Measurements from ENCODE around the gene STON2. TPM values are rescaled to one million over a fixed set of nuclear protein-coding genes. Genes with fewer than 3 reads are reported as not detected.
A peak's percentile ranks its signal among the peaks of the same experiment; 100 is the strongest.

STON2 gene
- total and polyA plus RNA-seq, 2 of the 8 experiments (the other 6 are each of a cell fraction or from before 2014, with no cell fraction given) = 8.9 to 50.0 TPM

- Histone ChIP-seq H3K18ac (ENCODE audit: extremely low read depth, low read length) (no peak overlapping the region), H3K79me2 (ENCODE audit: control insufficient read depth in 1 of 2, insufficient read depth in 2 of 2, low read length in 2 of 2) (peaks cover 0 to 62% of the 10 kb centered on the region in 2 experiments; a peak in 2 of 4 replicates), H4K91ac (replicated peaks; ENCODE audit: insufficient read length, low read length) (no peak overlapping the region), H4K20me1 (replicated peaks in 1 of 2; ENCODE audit: control insufficient read depth in 1 of 2, insufficient read depth in 2 of 2, low read length in 2 of 2) (peaks cover 0 to 2% of the 10 kb centered on the region in 2 experiments), H2AK5ac (ENCODE audit: low read depth, low read length) (no peak overlapping the region), H3K4me2 (ENCODE audit: insufficient read depth in 1 of 2, low read depth in 2 of 2, low read length in 2 of 2) (no peak overlapping the region; a peak in 2 of 4 replicates), H4K8ac (ENCODE audit: extremely low read depth, insufficient read depth, low read length) (no peak overlapping the region), H3K9ac (replicated peaks in 1 of 4; ENCODE audit: extremely low read depth in 1 of 4, low read depth in 3 of 4, low read length in 3 of 4) (no peak overlapping the region), H3K4ac (replicated peaks; ENCODE audit: insufficient read length, low read depth, low read length) (no peak overlapping the region), H3K23me2 (ENCODE audit: low read depth, low read length) (peaks cover 13% of the 10 kb centered on the region), H3K9me3 (ENCODE audit: insufficient read depth in 2 of 2, low read depth in 1 of 2, low read length in 1 of 2) (no peaks in the 10 kb centered on the region), H3K23ac (ENCODE audit: insufficient read length) (no peak overlapping the region), H3K79me1 (ENCODE audit: low read depth, low read length) (peaks cover 7% of the 10 kb centered on the region; the same call in 1 of the 2 replicates), H2AFZ (ENCODE audit: low read length) (no peak overlapping the region), H3K27me3 (replicated peaks in 1 of 4; ENCODE audit: control insufficient read depth in 3 of 4, extremely low read depth in 1 of 4, insufficient read depth in 3 of 4, low read length in 3 of 4) (peaks cover 1 to 13% (median 8%) of the 10 kb centered on the region in 4 experiments; a peak in 6 of 7 replicates), H3K14ac (ENCODE audit: insufficient read length) (no peak overlapping the region), H4K5ac (ENCODE audit: insufficient read length, low read depth, low read length) (no peak overlapping the region), H2BK20ac (ENCODE audit: low read length) (no peak overlapping the region), H2BK5ac (ENCODE audit: low read depth, low read length) (no peak overlapping the region), H2BK120ac (replicated peaks; ENCODE audit: low read depth, low read length) (no peak overlapping the region), H3K4me3 (ENCODE audit: extremely low read depth in 1 of 4, insufficient read depth in 2 of 4, low read depth in 3 of 4, low read length in 4 of 4) (0 out of 8 replicates have a peak overlapping the region, but pooled peaks of 1 of the 4 experiments have one; percentile 86), H3K56ac (replicated peaks; ENCODE audit: insufficient read length, low read depth, low read length) (no peak overlapping the region), H2BK15ac (ENCODE audit: low read length) (no peak overlapping the region), H3K27ac (ENCODE audit: low read depth, low read length) (no peak overlapping the region), H3K36me3 (ENCODE audit: control insufficient read depth in 2 of 4, insufficient read depth in 4 of 4, low read length in 3 of 4) (no peaks in the 10 kb centered on the region; a peak in 1 of 8 replicates), H2BK12ac (ENCODE audit: low read depth, low read length) (no peak overlapping the region; the same call in 1 of the 2 replicates), H3K4me1 (replicated peaks in 1 of 4; ENCODE audit: control insufficient read depth in 3 of 4, insufficient read depth in 4 of 4, low read length in 3 of 4) (peaks cover 7 to 24% (median 13%) of the 10 kb centered on the region in 4 experiments)
- ChIA-PET CTCF (ENCODE audit: partially characterized antibody) (interaction anchor here (0.6 to 3.4 kb wide), 7 partner anchors 9 to 168 kb away, joined by 3 to 22 read pairs (median 3); no protein-coding TSS in a partner anchor), POLR2A (ENCODE audit: partially characterized antibody) (interaction anchor here (1.4 kb wide), 1 partner anchor 8 kb away, joined by 5 read pairs; no protein-coding TSS in a partner anchor)
- 87% methylated on average over 2 of the region's 2 CpGs; no CpG with 5 or more reads in 1 of the 2 experiments for WGBS, 2 experiments (ENCODE audit: extremely low coverage in 1 of 2, insufficient coverage in 1 of 2, insufficient read length in 1 of 2, insufficient replicate concordance in 2 of 2, low coverage in 1 of 2, low lambda C conversion rate in 2 of 2, missing lambda C conversion rate in 1 of 2)
- TF ChIP-seq PHF8 (conservative IDR thresholded peaks at IDR 0.05; ENCODE audit: low read depth, low read length) = no peak
- no peak for TF ChIP-seq EP300 (IDR thresholded peaks at IDR 0.05; ENCODE audit: borderline replicate concordance in 1 of 2, low read depth in 2 of 2, low read length in 2 of 2)
- no peak for TF ChIP-seq RAD21 (IDR thresholded peaks at IDR 0.05 in 1 of 2, conservative IDR thresholded peaks at IDR 0.05 in 1 of 2; ENCODE audit: low read depth in 2 of 2, low read length in 2 of 2)
- TF ChIP-seq GTF2F1 (IDR thresholded peaks at IDR 0.05; ENCODE audit: borderline replicate concordance, low read depth, low read length) = no peak
- peak; percentile 96 to 97 for TF ChIP-seq SIN3A (conservative IDR thresholded peaks at IDR 0.05 in 1 of 2, IDR thresholded peaks at IDR 0.05 in 1 of 2; ENCODE audit: low read depth in 1 of 2, low read length in 2 of 2)
- TF ChIP-seq TAF7 (optimal IDR thresholded peaks at IDR 0.05; ENCODE audit: borderline replicate concordance, low read depth, low read length) = no peak
- peak; percentile 81 for TF ChIP-seq MAX (IDR thresholded peaks at IDR 0.05)
- no peak for TF ChIP-seq SUZ12 (IDR thresholded peaks at IDR 0.05; ENCODE audit: low read length)
- no peak for TF ChIP-seq SIX5 (IDR thresholded peaks at IDR 0.05; ENCODE audit: low read depth, low read length)
- TF ChIP-seq POLR2AphosphoS5 (IDR thresholded peaks at IDR 0.05; ENCODE audit: low read depth, low read length) = no peak
- no peak for TF ChIP-seq EZH2 (IDR thresholded peaks at IDR 0.05; ENCODE audit: low read depth, low read length, severe bottlenecking)
- TF ChIP-seq TCF12 (IDR thresholded peaks at IDR 0.05; ENCODE audit: low read depth, low read length) = 0 out of 2 replicates have a peak, but pooled peaks have one; percentile 15
- DNase-seq (ENCODE audit: low read depth in 1 of 2, low spot score in 2 of 2) = no peak
- FAIRE-seq = no peak
Measured at GRCh38 chr14:81433378-81433777, 33.3 kb upstream of the STON2 start.

Measured in H1 (cell line).